NCI-H526 treated with DMSO at 0.1 percent for 48 hours (cell line): ENCODE data around the gene CXCR4.
A peak's percentile ranks its signal among the peaks of the same experiment; 100 is the strongest.

Experiments used
- DNase-seq: peaks from one replicate; lab custom pipeline; 2025; lab: John Stamatoyannopoulos, UW

Gene CXCR4

DNA sequence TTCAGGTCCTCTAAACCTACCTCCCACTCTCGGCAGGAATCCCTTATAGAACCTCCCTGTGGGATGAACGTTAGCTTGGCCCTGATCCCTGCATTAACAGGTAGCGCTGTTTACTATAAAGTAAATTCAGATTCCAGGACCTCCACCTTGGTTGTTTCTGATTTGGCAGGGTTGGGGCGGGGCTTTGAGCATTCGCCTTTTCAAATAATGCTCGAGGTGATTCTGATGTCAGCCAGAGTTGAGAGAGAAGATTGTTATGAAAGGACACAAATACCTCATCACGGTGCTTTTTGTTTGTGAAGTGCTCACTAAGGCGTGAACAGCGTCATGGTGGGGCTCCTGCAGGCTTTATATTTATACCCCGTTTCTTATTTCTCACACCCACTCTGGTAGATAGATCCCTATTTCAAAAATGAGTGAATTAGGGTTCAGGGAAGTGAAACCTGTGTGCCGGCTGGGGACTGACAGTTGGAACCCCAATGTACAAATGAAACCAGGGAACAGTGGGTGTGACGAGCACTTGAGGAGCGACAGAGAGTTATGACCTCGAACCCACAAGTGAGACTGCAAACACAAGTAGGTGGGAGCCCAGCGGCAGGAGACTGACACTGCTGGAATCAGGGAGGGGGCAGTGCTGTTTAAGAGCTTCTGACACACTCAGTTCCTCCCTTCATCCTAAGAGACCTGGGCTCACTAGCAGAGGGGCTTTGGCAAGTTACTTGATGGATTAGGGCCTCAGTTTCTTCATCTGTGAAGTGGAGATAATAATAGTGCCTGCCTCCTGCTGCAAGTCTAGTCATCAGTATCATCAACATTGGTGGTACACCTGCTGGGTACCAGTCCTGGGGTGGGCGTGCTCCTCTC lies 14.2 kb upstream of the CXCR4 start:
- DNase-seq = no peak

DNA sequence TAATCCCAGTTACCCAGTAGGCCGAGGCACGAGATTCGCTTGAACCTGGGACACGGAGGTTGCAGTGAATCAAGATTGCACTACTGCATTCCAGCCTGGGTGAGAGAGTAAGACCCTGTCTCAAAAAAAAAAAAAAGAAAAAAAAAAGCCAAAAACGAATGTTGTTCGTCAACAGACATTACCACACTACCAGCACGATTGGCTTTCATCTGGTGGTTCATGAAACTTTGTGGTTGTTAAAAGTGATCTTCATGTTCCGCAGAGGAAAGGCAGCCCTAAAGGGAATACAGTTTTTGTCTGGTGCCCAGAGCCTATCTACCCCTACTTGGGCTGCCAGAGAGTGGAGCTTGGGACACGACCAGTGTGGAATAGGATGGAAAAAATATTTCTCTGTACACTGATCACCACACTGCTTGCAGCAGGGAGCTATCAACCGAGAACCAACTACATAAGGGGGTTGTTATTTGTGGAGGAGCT lies 13.6 kb upstream of the CXCR4 start:
- no peak for DNase-seq

DNA sequence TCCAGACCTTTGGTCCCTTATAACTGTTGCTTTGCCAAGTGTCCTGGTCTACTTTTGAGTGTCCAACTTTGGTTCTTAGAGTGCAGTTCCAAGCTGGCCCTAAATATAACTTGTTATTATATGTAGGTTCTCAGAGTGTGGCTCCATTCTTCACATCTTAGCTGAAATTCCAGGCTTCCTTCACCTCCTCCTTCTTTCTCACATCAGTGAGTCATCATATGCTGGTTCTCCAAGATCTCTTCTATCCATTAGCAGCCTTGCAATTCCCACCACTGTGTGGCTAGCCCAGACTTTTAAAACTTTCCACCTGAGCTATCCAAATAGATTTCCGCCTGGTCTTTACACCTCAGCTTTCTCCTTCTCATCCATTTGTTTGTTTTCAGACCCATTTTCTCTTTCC lies 12.6 kb upstream of the CXCR4 start:
- DNase-seq = no peak

GRCh38 chr2:136130045-136130444 lies 12.1 kb upstream of the CXCR4 start:
- no peak for DNase-seq

DNA sequence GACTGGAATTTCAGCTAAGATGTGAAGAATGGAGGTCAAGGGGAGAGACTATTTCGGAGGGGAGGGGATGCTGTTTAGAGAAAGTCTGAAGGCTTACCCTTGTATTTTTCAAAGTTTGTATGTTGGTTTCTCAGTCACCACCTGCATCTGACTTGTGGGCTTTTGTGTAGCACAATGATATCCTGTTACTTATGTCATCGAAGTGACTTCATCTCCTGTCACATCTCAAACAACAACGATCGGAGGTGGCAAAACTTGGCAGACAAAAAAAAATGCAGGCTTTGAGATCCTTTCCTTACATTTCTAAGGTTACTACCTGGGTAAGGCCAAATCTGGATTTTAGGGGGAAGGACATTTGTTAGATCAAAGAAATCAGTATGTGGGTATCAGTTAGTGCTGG lies 11.7 kb upstream of the CXCR4 start:
- DNase-seq = no peak

DNA sequence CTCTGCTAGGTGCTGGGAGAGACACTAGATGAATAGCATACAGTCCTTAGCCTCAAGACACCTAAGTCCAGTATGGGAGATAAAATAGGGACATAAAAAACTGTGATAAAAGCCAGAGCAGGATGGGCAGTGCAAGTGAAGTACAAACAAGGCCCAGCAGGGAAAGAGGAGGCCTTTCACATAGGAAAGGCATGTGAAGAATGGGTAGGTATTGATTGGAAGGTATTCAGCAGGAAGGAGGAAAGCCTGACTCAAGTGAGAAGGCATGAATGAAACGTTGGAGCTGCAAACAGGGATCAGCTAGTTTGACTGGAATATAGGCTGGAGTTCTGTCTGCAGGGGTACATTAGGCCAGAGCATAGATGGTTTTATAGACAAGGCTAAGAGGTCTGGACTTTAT lies 11.0 kb upstream of the CXCR4 start:
- no peak for DNase-seq

DNA sequence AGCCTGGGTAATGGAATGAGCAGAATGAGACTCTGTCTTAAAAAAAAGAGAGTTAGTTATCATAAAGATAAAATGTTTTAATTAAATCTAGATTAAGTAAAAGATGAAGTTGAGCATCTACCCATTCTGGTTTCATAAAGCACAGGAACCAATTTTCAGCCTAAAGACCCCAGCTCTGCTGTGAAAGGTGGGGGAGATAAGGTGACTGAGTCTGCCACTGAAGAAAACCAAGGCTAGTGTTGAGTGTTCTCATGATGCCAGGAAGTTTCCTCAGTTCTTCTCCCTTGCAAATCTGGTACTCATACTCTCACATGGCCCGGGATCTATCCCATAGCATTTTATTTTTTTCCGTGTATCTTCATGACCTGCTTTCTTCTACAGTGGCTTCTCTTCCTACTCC lies 10.4 kb upstream of the CXCR4 start:
- no peak for DNase-seq

DNA sequence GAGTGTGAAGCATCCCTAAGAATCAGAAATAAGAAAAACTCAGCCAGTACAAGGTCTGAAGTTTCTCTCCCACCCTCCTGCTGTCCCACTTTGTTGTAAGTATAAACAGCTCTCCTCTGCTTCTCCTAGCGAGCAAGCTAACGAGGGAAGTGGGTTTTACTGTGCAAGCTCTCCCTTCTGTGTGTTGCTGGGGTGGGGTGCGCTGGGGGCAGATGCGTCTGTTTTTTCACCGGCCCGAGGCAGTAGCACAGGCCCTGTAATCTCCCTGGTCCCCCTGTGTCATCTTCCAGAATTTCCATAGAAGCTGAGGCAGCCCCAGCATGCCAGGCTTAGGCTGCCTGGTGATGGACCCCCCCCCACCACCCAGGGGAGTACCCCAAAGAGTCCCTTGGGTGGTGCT lies 9.4 kb upstream of the CXCR4 start:
- DNase-seq = no peak

DNA sequence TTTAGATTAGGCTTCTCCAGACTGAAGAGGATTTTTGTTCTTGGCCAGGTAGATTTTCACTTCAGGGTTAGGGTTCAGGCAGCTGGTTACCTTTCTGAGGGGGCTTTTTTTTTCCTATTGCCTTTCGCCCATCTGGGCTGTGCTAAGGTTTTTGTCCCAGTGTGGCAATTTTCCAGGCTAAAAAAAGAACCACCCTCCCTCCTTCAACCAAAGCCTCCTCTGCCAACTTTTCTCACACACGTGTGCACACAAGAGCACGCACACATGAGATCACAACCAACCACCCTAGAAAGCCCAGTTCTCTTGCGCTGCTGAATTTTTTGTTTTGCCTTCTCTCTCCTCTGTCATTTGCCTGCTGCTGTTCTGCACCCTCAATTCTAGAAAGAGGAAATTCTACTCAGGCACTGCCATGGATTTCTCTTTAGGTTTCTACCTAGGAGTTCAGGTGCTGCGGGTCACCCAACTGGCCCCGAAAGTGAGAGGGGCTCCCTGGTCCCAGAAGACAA lies 8.5 kb upstream of the CXCR4 start:
- DNase-seq = no peak

DNA sequence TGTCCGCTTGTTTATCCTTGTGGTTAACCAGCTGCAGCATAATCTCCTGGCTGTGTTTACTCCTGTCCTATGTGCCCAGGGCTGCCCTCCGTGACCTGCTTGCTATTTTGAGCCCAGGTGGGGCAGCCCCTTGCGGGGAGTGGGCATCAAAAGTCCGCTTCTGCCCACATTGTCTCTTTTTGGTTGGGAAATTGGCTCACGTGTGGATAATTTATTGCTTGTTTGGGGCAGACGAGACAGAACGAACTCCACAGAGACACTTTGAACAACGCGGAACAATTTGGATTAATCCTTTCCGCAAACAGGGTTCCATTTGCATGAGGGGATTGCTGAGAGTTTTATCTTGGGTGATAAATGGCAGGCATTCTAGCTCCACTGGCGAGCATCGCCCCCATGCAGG lies 8.1 kb upstream of the CXCR4 start:
- peak; percentile 54 for DNase-seq

DNA sequence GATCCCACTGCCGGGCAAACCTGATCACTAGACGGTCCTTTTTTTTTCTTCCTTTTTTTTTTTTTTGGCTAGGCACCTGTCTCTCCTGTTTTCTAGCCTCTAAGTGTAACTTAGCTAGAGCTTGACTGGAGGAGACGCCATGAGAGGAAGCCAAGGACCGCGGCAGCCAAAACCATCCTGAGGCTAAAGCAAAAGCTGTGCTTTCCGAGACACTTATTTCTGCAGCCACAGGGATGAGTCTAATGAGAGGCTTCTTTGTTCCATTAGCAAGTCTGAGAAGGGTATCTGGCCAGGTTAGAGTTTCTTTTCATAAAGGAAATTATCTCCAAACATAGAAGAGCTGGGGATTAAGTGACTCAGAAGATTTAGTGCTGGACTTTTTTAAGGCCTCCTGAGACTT lies 7.3 kb upstream of the CXCR4 start:
- DNase-seq = no peak

DNA sequence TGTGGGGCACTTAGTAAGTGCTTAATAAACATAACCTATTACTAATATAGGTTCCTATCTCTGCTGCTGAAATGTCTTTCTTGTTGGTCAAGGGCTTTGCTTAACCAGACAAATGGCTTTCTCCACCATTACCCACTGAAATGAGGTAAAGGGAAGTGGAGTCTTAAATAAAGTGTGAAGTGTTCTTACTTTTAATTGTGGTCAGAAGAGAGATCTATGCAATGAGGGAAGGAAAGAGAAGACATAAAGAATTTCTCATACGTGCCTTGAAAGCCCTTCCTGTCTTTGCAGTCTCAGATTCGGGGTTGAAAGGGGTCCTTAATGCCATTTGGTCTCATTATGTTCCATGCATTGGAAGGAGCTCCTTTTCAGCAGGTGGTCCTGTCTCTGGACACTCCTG lies 6.9 kb upstream of the CXCR4 start:
- DNase-seq = no peak

DNA sequence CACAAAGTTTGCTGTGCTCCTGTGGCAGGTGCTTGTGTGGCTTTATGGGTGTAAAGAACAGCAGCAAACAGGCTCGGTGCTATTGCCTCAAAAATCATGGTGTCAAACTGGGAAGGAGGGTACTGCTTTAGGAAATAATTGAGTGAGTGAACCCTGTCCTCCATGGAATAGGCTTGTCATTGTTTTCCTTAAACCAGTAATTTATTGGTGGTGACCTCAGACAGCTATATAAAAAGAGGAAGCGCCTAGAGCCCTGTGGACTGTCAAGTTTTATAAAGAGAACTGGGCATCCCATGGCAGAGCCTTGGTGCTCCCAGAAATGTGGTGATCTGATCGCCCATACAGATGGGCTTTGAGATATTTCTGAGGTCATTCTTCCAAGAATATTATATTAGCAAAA lies 4.7 kb upstream of the CXCR4 start:
- no peak for DNase-seq

GRCh38 chr2:136121204-136121910 lies 3.4 kb upstream of the CXCR4 start:
- DNase-seq = no peak

DNA sequence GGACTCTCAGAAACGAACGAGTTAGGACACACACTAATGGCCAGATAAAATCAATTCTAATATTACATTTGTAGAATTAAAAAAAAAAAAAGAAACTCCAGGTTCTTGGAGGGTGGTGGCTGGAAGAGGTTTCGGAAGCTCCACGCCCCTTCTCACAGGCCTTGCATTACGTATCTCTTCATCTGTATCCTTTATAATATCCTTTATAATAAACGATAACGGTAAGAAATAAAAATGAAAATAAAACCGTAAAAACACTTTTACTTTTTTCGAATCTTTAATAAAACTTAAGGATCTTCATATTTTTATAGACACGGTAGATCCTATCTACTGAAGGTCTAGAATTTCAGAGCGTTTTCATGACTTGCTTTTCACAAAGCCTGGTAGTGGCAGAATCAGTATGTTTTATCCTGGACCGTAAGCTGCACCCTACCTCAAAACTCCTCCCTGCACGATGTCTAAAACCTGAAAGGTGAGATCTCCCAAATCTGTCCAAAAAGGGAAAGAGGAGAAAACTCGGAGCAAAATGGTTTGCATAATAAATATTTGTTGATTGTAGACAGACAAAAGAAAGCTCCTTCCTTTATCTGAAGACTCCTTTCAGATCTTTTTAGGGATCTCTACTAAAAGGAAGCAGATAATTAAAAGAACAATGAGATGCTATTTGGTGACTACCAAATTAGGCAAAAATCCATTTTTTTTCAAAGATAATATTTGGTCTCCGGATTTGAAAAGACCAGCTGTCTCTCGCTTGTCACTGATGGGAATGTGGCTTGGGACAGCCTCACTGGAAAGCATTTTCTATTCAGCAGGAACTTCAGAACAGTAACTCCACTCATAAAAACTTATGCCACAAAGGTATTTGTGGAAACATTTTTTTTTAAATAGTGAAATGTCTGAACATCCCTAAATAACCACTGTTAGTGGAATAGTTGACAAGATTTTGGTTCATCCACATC lies 2.0 kb upstream of the CXCR4 start:
- no peak for DNase-seq

GRCh38 chr2:136118819-136119716 lies 1.1 kb upstream of the CXCR4 start:
- peak; percentile 55 for DNase-seq

DNA sequence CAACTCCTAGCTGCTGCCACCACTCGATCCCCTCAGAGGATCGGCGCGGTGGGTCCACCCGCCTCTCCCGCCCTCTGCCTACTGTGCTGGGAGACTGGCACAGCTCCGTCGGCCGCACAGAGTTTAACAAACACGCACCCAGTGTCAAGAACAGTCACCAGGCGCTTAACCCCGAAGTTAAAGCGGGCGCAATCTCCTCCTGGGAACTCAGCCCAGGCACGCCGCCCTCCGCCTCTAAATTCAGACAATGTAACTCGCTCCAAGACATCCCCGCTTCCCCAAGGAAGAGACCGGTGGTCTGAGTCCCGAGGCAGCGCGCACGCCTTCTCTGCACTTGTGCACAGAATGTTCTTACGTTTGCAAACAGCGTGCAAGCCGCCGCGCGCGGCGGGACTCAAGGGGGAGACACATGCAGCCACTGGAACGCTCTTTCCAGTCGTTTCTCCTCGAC lies 533 bp downstream of the CXCR4 start:
- peak; percentile 56 for DNase-seq

- no peak for DNase-seq
These were observed 1.0 kb downstream of the CXCR4 start for GRCh38 chr2:136116813-136117390.

DNA sequence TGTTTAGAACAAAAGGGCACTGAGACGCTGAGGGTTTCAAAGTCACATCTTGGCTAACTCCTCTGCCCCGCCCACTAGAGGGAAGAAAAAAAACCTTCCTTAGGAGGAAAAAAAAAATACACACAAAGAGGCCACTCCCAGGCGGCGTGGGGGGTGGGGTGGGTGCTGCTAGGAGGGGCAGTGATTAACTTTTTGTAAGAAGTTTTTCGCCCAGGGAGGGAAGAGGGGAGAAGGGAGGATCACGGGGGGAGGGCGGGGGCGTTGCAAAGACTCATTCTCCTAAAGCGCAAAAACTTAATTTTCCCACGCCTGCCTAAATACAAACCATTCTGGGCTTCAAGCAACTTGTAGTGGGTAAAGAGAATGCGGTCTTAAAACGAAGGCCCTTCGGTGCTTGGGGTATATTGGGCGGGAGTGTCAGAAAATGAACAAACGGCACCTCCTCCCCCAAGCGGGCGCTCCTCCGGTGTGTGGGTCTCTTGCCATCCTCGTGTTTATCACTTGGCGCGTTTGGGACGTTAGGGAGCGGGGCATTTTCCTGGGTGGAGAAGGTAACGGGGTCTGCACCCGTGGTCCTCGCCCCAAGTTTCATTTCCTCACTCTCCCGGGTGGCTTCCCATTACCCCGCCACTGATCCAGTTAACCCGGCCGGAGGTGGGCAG lies 1.7 kb downstream of the CXCR4 start:
- DNase-seq = no peak

GRCh38 chr2:136115183-136115761 lies 2.7 kb downstream of the CXCR4 start:
- no peak for DNase-seq
